Measurements from ENCODE around the gene AFF3. TPM values are rescaled to one million over a fixed set of nuclear protein-coding genes. Genes with fewer than 3 reads are reported as not detected.

The AFF3 gene
- total RNA-seq, 6 experiments from 2014 or later, result 1.3 to 7.3 (median 6.4) TPM

DNA sequence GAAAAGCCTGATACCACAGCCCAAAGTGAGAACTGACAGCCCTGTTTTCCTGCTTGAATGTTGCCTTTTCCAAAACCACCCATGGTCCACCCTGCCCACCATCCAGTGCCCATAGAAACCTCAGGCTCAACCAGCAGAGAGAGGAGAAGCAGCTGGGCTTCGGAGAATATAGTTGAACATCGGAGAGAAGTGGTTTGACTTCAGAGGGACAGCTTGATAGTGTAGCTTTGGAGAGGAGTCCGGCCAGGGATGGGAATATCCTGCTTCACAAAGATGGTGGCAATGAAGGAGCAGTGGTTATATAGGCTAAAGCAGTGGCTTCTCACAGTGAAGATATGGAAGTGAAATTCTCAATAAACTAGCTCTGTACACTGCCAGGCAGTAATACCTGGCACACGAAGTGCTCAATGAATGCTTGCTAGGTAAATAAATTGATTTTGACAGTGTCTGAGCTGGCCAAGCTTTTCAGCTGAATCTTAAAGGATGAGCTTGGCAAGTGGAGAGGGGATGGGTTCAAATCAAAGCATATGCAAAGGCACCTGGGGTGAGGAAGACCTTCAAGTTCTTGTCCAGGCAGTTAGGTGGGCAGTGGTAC is 21.2 kb downstream of the AFF3 start:
- H3K9me3 ChIP-seq, result no peaks in the 10 kb centered on the region
- H3K4me3 ChIP-seq, result no peak overlapping the region
- no peak overlapping the region for H3K27ac ChIP-seq
- no peak for TF ChIP-seq POLR2A (IDR thresholded peaks at IDR 0.05)
- TF ChIP-seq, protein P1, sequence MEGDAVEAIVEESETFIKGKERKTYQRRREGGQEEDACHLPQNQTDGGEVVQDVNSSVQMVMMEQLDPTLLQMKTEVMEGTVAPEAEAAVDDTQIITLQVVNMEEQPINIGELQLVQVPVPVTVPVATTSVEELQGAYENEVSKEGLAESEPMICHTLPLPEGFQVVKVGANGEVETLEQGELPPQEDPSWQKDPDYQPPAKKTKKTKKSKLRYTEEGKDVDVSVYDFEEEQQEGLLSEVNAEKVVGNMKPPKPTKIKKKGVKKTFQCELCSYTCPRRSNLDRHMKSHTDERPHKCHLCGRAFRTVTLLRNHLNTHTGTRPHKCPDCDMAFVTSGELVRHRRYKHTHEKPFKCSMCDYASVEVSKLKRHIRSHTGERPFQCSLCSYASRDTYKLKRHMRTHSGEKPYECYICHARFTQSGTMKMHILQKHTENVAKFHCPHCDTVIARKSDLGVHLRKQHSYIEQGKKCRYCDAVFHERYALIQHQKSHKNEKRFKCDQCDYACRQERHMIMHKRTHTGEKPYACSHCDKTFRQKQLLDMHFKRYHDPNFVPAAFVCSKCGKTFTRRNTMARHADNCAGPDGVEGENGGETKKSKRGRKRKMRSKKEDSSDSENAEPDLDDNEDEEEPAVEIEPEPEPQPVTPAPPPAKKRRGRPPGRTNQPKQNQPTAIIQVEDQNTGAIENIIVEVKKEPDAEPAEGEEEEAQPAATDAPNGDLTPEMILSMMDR (IDR thresholded peaks at IDR 0.05), result no peak
- DNase-seq, result no peak
- H3K4me1 ChIP-seq, result no peaks in the 10 kb centered on the region
- H3K36me3 ChIP-seq, result no peaks in the 10 kb centered on the region
- intact Hi-C loops (cut with DNase I), result no loop called here
- 67% methylated on average over 3 of the region's 4 CpGs for WGBS (ENCODE audit: insufficient coverage, low coverage, low lambda C conversion rate, missing lambda C conversion rate)
- H3K27me3 ChIP-seq, result no peaks in the 10 kb centered on the region
- ATAC-seq, result peak in 2 of 4 donors; percentile 53 to 57

DNA sequence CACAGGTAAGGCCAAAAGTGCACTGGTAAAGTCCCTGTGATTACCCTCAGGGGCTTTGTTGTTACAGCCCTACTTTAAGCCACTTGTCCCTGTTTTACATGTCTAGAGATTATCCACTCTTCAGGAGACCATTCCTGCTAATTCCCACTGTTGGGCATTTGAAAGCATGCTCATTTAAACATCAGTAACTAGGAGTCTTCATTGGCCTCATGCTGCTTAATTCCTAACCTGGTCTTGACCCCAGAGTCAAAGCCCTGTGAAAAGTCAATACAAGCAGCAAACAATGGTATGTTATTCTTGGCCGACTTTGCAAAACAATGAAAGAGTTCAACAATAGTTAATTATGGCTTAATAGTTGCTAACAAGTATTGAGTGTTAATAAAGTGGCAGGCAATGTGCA is 23.2 kb downstream of the AFF3 start:
- H3K36me3 ChIP-seq, result no peaks in the 10 kb centered on the region
- TF ChIP-seq, protein P1 (IDR thresholded peaks at IDR 0.05), result no peak
- TF ChIP-seq POLR2A (IDR thresholded peaks at IDR 0.05), result no peak

DNA sequence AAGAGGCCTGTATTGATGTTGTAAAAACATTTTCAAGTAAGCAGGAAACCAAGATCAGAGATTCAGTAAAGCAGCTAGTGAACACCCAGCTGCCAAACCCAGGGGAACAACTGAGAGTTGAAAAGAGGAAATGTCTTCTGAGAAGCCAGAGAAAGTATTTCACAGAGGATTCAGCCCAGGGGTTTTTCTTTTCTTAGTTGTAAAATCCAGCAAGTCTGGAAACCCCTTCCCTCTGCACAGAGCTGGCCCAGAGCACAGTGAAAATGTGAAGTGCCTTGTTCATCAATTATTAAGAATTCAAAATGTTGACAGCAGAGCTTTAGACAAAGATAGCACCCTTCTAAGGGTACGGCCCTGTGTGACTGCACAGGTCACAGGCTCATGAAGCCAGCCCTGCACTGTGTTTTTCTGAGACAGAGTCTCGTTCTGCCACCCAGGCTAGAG is 28.4 kb downstream of the AFF3 start:
- H3K4me1 ChIP-seq, result no peaks in the 10 kb centered on the region
- no peak for DNase-seq
- TF ChIP-seq, protein P1 (IDR thresholded peaks at IDR 0.05), result no peak
- no peak for TF ChIP-seq POLR2A (IDR thresholded peaks at IDR 0.05)
- H3K27ac ChIP-seq, result no peak overlapping the region
- intact Hi-C loops (cut with DNase I), result no loop called here
- no peaks in the 10 kb centered on the region for H3K27me3 ChIP-seq
- no peak overlapping the region for H3K4me3 ChIP-seq
- no peaks in the 10 kb centered on the region for H3K9me3 ChIP-seq
- no peak for ATAC-seq
- H3K36me3 ChIP-seq, result no peaks in the 10 kb centered on the region
- WGBS (ENCODE audit: insufficient coverage, low coverage, low lambda C conversion rate, missing lambda C conversion rate), result no CpG with 5 or more reads among the region's 2 CpGs

More for the DNA sequence above, 23.2 kb downstream of the AFF3 start:
- no peaks in the 10 kb centered on the region for H3K9me3 ChIP-seq
- 23% methylated on average over 1 of the region's 1 CpG for WGBS (ENCODE audit: insufficient coverage, low coverage, low lambda C conversion rate, missing lambda C conversion rate)
- ATAC-seq, result no peak
- H3K4me1 ChIP-seq, result no peaks in the 10 kb centered on the region
- DNase-seq, result no peak
- no peaks in the 10 kb centered on the region for H3K27me3 ChIP-seq
- no peak overlapping the region for H3K4me3 ChIP-seq
- intact Hi-C loops (cut with DNase I), result no loop called here
- H3K27ac ChIP-seq, result no peak overlapping the region

DNA sequence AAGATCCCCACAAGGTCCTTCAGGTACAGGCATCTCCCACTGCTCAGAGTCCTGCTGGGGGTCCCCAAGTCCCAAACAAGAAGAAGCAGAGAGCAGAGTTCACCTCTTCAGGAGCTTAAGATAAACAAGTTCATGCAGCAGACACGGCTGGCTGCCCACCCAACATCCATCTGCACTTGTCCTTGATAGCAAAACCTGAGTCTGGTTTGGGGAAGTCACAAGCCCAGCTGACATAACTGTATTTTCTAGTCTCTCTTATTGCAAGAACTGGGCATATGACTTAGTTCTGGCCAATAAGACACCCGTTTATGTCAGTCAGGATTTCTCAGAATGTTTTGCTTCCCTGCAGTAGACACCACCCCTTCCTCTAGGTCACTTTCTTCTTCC is 31.8 kb downstream of the AFF3 start:
- H3K4me3 ChIP-seq, result no peak overlapping the region
- 60% methylated on average over 1 of the region's 2 CpGs for WGBS (ENCODE audit: insufficient coverage, low coverage, low lambda C conversion rate, missing lambda C conversion rate)
- DNase-seq (no peak), ATAC-seq (no peak)
- H3K36me3 ChIP-seq, result no peaks in the 10 kb centered on the region
- TF ChIP-seq POLR2A (IDR thresholded peaks at IDR 0.05), result no peak
- TF ChIP-seq, protein P1 (IDR thresholded peaks at IDR 0.05), result no peak
- H3K27ac ChIP-seq, result no peak overlapping the region
- no peaks in the 10 kb centered on the region for H3K27me3 ChIP-seq
- H3K4me1 ChIP-seq, result no peaks in the 10 kb centered on the region
- no peaks in the 10 kb centered on the region for H3K9me3 ChIP-seq
- intact Hi-C loops (cut with DNase I), result no loop called here

Data from right lobe of liver (tissue), 6 donors.